ENCODE results near the gene HSPB8. TPM values are rescaled to one million over a fixed set of nuclear protein-coding genes. Genes with fewer than 3 reads are reported as not detected.
A peak's percentile ranks its signal among the peaks of the same experiment; 100 is the strongest.

The HSPB8 gene
- polyA plus RNA-seq, 1 of the 3 experiments (the other 2 are of a cell fraction), result 1.2 TPM

GRCh38 chr12:119204131-119204530 is 25.4 kb downstream of the HSPB8 start:
- H3K79me2 ChIP-seq (ENCODE audit: insufficient read depth), result no peaks in the 10 kb centered on the region
- H2AFZ ChIP-seq (ENCODE audit: low read depth), result no peak overlapping the region
- ChIA-PET POLR2A (interaction anchor here (0.8 kb wide), 1 partner anchor 11 kb away, joined by 3 read pairs; no protein-coding TSS in a partner anchor), CTCF (interaction anchor here (0.6 to 1.1 kb wide), 2 partner anchors 81 to 209 kb away, joined by 3 to 6 read pairs; no protein-coding TSS in a partner anchor)
- no peak overlapping the region for H3K4me3 ChIP-seq (ENCODE audit: low read depth in 2 of 2, low read length in 1 of 2)
- no peak overlapping the region for H3K27ac ChIP-seq (ENCODE audit: low read depth in 2 of 2, low read length in 1 of 2)
- H3K27me3 ChIP-seq (ENCODE audit: insufficient read depth), result no peaks in the 10 kb centered on the region
- no peaks in the 10 kb centered on the region for H3K36me3 ChIP-seq (replicated peaks in 1 of 2; ENCODE audit: control insufficient read depth in 1 of 2, insufficient read depth in 2 of 2, low read length in 1 of 2)
- no peaks in the 10 kb centered on the region for H3F3A ChIP-seq (replicated peaks; ENCODE audit: insufficient read depth)
- 0% methylated on average over 2 of the region's 2 CpGs for WGBS (ENCODE audit: low lambda C conversion rate)
- TF ChIP-seq RAD21 (IDR thresholded peaks at IDR 0.05; ENCODE audit: low read length) (peak; percentile 22; the same call in 1 of the 2 replicates), POLR2AphosphoS5 (IDR thresholded peaks at IDR 0.05; ENCODE audit: low read depth, low read length) (no peak), YY1 (IDR thresholded peaks at IDR 0.05; ENCODE audit: low read depth) (no peak), RFX5 (IDR thresholded peaks at IDR 0.05; ENCODE audit: low read length) (no peak), MXI1 (IDR thresholded peaks at IDR 0.05; ENCODE audit: low read depth, low read length) (peak; percentile 74; the same call in 1 of the 2 replicates), ELF1 (IDR thresholded peaks at IDR 0.05) (no peak), RCOR1 (IDR thresholded peaks at IDR 0.05; ENCODE audit: low read length) (peak; percentile 56; the same call in 1 of the 2 replicates)
- H3K4me2 ChIP-seq, result no peak overlapping the region
- H3K9me3 ChIP-seq, result no peaks in the 10 kb centered on the region
- no peak overlapping the region for H3K9ac ChIP-seq
- no peaks in the 10 kb centered on the region for H3K9me2 ChIP-seq
- DNase-seq, result peak; percentile 53
- H3K4me1 ChIP-seq (ENCODE audit: control insufficient read depth in 1 of 2, insufficient read depth in 2 of 2, low read depth in 1 of 2, low read length in 1 of 2), result peaks cover 0 to 12% of the 10 kb centered on the region in 2 experiments; a peak in 1 of 4 replicates
- no peaks in the 10 kb centered on the region for H4K20me1 ChIP-seq (ENCODE audit: insufficient read depth)

- Histone ChIP-seq H3K9me3 (no peaks in the 10 kb centered on the region), H3K27ac (ENCODE audit: low read depth in 2 of 2, low read length in 1 of 2) (no peak overlapping the region), H2AFZ (ENCODE audit: low read depth) (no peak overlapping the region), H3K4me3 (ENCODE audit: low read depth in 2 of 2, low read length in 1 of 2) (no peak overlapping the region), H3K4me2 (no peak overlapping the region), H3K4me1 (ENCODE audit: control insufficient read depth in 1 of 2, insufficient read depth in 2 of 2, low read depth in 1 of 2, low read length in 1 of 2) (peaks cover 0 to 12% of the 10 kb centered on the region in 2 experiments; a peak in 1 of 4 replicates), H3K79me2 (ENCODE audit: insufficient read depth) (no peaks in the 10 kb centered on the region), H3K36me3 (replicated peaks in 1 of 2; ENCODE audit: control insufficient read depth in 1 of 2, insufficient read depth in 2 of 2, low read length in 1 of 2) (no peaks in the 10 kb centered on the region), H3K27me3 (ENCODE audit: insufficient read depth) (no peaks in the 10 kb centered on the region), H3K9ac (no peak overlapping the region), H3K9me2 (no peaks in the 10 kb centered on the region), H3F3A (replicated peaks; ENCODE audit: insufficient read depth) (no peaks in the 10 kb centered on the region), H4K20me1 (ENCODE audit: insufficient read depth) (no peaks in the 10 kb centered on the region)
- WGBS (ENCODE audit: low lambda C conversion rate), result 64% methylated on average over 7 of the region's 7 CpGs
- DNase-seq, result no peak
- ChIA-PET CTCF (interaction anchor here (0.6 to 1.1 kb wide), 2 partner anchors 208 to 827 kb away, joined by 4 to 6 read pairs; no protein-coding TSS in a partner anchor), POLR2A (no interaction called here)
- no peak for TF ChIP-seq RXRA (IDR thresholded peaks at IDR 0.05; ENCODE audit: borderline replicate concordance, low read depth)
- no peak for TF ChIP-seq ZBTB33 (IDR thresholded peaks at IDR 0.05; ENCODE audit: borderline replicate concordance, low read depth)
- no peak for TF ChIP-seq RCOR1 (IDR thresholded peaks at IDR 0.05; ENCODE audit: low read length)
- no peak for TF ChIP-seq CHD2 (IDR thresholded peaks at IDR 0.05; ENCODE audit: low read length, partially characterized antibody)
- no peak for TF ChIP-seq GATA2 (CRISPR knock-in tag; IDR thresholded peaks at IDR 0.05)
- no peak for TF ChIP-seq RFX5 (IDR thresholded peaks at IDR 0.05; ENCODE audit: low read length)
- no peak for TF ChIP-seq MEF2A (IDR thresholded peaks at IDR 0.05; ENCODE audit: borderline replicate concordance, low read depth)
- no peak for TF ChIP-seq USF1 (IDR thresholded peaks at IDR 0.05; ENCODE audit: borderline replicate concordance, low read depth)
- TF ChIP-seq MAX (IDR thresholded peaks at IDR 0.05; ENCODE audit: low read depth), result no peak
- no peak for TF ChIP-seq YY1 (IDR thresholded peaks at IDR 0.05; ENCODE audit: low read depth)
- TF ChIP-seq FOXJ3 (CRISPR knock-in tag; IDR thresholded peaks at IDR 0.05), result no peak
- no peak for TF ChIP-seq PBX3 (IDR thresholded peaks at IDR 0.05)
- TF ChIP-seq JUND (IDR thresholded peaks at IDR 0.05), result no peak
- TF ChIP-seq GABPA (IDR thresholded peaks at IDR 0.05; ENCODE audit: low read depth), result no peak
- TF ChIP-seq TCF12 (IDR thresholded peaks at IDR 0.05), result no peak
- no peak for TF ChIP-seq CTCF (IDR thresholded peaks at IDR 0.05)
- TF ChIP-seq SIN3A (IDR thresholded peaks at IDR 0.05; ENCODE audit: borderline replicate concordance, low read depth, low read length), result no peak
- TF ChIP-seq NFIC (IDR thresholded peaks at IDR 0.05; ENCODE audit: borderline replicate concordance), result no peak
- TF ChIP-seq MXI1 (IDR thresholded peaks at IDR 0.05; ENCODE audit: low read depth, low read length), result no peak
These were observed 26.0 kb downstream of the HSPB8 start for GRCh38 chr12:119204671-119205285.

Data from SK-N-SH (cell line).